Hematopoietic multipotent progenitor cell (in vitro differentiated cells): Measurements from ENCODE around the gene CNBD2. TPM values are rescaled to one million over a fixed set of nuclear protein-coding genes. Genes with fewer than 3 reads are reported as not detected.
"Not testable (repeated sequence)": the region's sequence is repeated elsewhere in the genome, so short reads cannot be mapped to it uniquely, and the experiment has no call there.

Experiments used
- DNase-seq, 3 donors: peaks; one replicate each; pipeline ENCODE4 v3.0.0-alpha.2; 2011 to 2015; ENCODE audit warnings: low read depth in 2 of 3, low spot score in 2 of 3
- total RNA-seq: library from RNA; depleted of rRNA; stranded (reverse); fragments of >200 nt; gene quantifications from one replicate; pipeline ENCODE4 v1.2.3, GENCODE V29; 2012

Gene CNBD2
- total RNA-seq, 1 donor: 8.3 TPM

GRCh38 chr20:36017048-36017951 is 48.9 kb downstream of the CNBD2 start:
- DNase-seq: no peak

DNA sequence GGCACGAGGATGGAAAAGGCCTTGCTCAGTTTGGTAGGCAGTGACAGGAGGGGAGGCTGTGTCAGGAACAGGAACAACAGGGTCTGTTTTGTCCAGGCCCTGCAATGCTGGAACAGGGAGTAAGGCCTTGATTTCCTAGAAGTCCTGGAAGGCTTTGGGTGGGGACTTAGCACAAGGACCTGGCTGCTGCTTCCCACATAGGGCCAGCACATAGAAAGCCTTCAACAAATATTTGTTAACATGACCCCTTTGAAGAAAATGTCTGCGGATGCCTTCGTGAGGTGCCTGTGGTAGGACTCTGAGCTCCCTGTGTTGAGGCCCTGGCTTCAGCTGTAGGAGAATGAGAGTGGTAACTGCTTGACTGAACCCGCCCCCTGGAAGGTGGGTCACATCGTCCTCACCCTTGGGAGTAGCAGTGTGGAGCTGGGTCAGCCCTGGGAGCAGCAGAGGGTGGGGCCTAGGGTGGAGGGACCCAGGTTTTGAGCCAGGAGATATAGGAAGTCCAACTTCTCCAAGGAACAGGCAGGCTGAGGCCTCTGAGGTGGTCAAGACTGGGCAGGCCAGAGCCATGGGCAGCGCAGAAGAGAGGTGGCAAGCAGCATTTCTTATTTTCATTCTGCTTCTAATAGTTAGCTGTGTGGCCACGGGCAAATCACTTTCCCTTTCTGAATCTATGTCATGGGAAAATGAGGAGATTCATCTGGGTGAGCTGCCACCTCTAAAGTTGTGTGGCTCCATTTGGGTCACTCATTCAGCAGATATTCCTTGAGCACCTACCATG is 50.0 kb downstream of the CNBD2 start:
- no peak for DNase-seq

- not testable (repeated sequence) for DNase-seq
These were observed 57.7 kb downstream of the CNBD2 start for GRCh38 chr20:36026131-36026530.

DNA sequence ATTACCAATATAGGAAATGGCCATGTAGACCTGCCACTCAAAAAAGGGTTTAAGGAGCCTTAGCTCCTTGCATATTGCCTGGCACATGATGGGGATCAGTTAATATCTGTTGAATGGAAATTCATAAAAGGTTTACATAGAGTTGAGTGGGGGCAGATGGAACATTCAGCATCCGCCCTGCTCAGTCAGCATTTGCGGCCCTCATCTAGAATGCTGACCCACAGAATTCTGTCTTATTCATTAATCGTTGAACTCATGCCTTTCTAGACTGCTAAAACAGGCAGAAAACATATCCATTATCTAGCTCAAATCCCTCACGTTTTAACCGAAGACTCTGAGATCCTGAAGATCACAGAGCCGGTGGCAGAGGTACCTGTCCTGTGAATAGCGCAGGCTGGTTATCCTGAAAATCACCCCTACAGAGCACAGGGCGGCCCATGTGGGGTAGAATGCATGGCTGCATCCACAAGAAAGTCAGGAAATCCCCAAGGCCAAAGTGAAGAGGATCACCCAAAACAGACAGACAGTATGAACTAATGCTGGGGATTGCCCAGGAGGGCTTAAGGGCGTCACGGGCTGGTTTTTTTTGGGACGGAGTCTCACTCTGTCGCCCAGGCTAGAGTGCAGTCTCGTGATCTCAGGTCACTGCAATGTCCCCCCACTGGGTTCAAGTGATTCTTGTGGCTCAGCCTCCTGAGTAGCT is 59.9 kb downstream of the CNBD2 start:
- no peak for DNase-seq

GRCh38 chr20:36030149-36030548 is 61.8 kb downstream of the CNBD2 start:
- DNase-seq: no peak

- no peak for DNase-seq
These were observed 63.4 kb downstream of the CNBD2 start for GRCh38 chr20:36031806-36032205.

DNA sequence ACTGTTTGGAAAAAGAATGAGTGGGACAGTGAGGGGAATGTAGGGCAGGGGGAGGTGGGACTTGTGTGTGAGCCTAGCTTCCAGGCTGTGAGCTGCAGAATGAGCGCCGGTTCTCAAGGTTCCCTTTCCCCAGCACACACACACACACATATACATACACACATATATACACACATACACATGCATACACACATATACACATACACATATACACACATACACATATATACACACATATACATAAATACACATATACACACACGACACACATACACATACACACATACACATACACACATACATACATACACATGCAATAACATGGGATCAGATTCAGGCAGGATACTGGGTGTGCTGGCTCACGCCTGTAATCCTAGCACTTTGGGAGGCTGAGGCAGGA is 66.5 kb downstream of the CNBD2 start:
- no peak for DNase-seq

- DNase-seq: peak in 2 of 3 donors; percentile 7 to 19
These were observed 67.4 kb downstream of the CNBD2 start for GRCh38 chr20:36035745-36036144.

- DNase-seq: no peak
These were observed 68.3 kb downstream of the CNBD2 start for GRCh38 chr20:36036688-36037087.

DNA sequence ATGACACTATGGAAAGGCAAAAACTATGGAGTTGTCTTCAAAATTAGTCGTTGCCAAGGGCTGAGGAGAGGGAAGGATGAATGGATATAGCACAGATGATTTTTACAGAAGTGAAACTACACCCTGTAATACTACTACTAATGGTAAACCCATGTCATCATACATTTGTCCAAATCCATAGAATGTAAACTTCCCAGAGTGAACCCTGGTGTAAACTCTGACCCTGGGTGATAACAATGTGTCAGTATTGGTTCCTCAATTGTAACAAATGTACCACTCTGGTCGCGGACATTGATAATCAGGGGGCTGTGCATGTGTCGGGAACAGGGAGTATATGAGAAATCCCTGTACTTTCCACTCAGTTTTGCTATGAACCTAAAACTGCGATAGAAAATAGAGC is 72.2 kb downstream of the CNBD2 start:
- DNase-seq: no peak

DNA sequence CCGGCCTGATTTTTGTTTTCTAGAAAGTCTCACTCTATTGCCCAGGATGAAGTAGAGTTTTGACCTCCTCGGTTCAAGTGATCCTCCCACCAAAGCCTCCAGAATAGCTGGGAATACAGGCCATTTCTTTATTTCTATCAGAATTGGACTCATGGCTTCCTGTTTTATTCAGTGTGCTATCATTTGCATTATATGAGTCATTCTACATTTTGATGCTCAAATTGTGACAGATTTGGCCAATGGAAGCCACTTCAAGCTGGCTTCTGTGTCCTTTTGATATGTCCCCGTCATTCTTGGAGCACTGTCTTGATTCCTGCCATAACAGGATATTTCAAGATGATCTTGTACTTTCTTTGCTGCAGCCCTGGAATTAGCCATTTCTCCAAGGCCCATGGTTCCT is 75.1 kb downstream of the CNBD2 start:
- DNase-seq: no peak

DNA sequence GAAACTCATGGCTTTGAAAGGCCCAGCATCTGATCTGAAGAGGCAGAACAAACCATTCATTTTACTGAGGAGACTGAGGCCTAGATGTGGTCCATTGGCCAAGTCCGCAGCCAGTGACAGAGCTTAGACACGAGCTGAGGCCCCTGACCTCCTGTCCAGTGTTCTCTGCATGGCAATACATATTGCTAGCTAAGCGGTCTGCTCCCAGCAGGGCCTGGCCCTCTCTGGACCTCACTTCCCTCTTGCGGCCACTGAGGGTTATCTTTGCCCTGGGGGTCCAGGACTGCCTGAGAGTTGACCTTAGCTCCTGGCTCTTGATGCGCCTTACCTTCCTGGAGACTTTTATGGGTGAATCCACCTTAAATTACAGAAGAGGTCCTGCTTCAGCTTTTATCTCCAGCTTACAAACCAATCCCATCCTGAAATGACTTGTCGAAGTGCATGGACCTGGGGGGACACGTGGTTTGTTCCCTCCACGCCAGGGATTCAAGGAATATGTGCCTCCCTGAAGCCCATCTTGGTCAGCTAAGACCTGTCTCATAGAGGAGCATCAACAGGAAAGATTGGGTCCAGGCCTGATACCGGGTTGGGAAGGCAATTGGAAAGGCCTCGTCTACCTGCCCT is 75.6 kb downstream of the CNBD2 start:
- no peak for DNase-seq

DNA sequence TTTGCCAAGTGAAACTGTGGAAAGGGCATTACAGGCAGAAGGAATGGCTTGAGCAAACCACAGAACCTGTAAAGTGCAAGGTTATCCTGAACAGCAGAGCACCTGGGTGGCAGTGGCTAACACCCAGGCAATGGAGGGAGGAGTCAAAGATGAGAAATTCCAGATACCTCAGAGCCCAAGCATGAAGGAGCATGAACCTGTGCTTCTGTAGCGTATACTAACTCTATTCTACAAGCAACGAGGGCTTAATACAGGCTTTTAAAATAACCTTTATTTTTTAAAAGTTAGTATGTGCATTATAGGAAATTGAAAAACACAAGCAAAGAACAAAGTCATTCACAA is 77.0 kb downstream of the CNBD2 start:
- DNase-seq: no peak

- not testable (repeated sequence) for DNase-seq
These were observed 77.8 kb downstream of the CNBD2 start for GRCh38 chr20:36046073-36046798.

DNA sequence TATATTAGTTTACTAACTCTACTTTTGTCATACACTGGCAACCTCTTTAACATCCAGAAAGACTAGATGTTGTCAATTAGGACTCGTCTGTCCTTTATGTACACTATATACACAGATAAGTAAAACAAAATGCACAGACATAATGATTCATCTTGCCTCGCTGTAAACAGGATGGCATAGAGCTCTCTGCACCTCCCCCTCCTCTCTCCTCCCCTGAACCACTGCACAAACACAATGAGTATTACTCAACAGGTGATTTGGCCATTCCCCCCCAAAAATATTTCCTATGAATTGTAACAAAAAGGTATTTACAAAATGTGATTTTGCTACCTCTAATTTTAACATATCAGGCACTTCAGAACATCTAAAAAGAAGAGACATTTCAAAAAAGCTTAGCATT is 81.0 kb downstream of the CNBD2 start:
- DNase-seq: not testable (repeated sequence)

- DNase-seq: peak; percentile 53 to 87 (median 86)
These were observed 82.3 kb downstream of the CNBD2 start for GRCh38 chr20:36050436-36051317.

DNA sequence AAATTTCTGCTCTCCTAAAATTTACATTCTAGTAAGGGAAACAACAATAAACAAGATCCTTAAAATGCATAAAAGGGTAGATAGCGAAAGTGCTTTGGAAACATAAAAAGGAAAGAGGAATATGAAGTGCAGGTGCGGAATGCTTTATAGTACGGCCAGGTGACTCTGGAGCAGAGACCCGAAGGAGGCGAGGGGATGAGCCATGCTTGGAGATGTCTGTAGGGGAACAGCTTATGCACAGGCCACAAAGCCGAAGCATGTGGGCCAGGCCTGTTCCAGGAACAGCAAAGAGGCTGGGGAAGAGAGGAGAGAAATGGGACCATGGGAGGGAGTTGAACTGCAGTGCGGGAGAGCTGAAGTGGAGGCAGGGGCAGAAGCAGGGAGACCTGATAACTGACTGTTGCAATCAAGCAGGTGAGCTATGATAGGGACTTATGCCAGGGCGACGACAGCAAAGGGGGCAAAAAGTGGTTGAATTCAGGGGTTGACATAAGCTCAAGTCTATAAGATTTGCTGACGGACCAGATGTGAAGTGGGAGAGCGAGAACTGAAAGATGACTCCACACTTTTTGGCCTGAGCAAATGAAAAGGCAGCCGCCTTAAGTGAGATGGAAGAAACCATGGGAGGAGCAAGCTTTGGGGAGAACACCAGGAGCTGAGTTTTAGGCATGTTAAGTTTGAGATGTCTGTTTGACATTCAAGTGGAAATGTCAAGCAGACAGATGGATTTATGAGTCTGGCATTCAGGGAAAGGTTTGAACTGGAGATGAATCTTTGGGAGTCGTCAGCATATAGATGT is 83.1 kb downstream of the CNBD2 start:
- DNase-seq: no peak

GRCh38 chr20:36052117-36052513 is 83.7 kb downstream of the CNBD2 start:
- no peak for DNase-seq
